ENCODE data around the gene TBC1D22A.
"Not testable (repeated sequence)": the region's sequence is repeated elsewhere in the genome, so short reads cannot be mapped to it uniquely, and the experiment has no call there.

Gene TBC1D22A

GRCh38 chr22:47165338-47166032 lies 403.0 kb downstream of the TBC1D22A start:
- no peak for DNase-seq

- DNase-seq, result no peak
These were observed 403.6 kb downstream of the TBC1D22A start for GRCh38 chr22:47166033-47166404.

GRCh38 chr22:47166446-47167016 lies 404.1 kb downstream of the TBC1D22A start:
- DNase-seq, result no peak

DNA sequence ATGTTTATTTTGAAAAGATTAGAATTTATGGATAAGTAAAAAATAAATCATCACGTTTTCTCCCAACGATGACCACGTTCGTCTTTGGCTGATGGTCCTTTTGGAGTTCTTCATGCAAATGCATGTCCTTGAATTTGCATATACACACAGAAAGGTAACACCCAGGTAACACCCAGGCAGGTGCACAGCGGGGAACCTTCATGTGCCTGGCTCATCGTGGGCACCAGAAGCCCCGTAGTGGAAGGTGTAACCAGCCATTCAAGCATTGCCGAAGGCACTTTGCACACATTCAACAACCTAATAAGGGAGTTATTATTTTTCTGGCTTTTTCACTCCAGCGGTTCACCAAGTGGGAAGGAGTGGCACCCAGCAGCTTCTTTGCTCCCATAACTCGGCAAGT lies 404.6 kb downstream of the TBC1D22A start:
- DNase-seq, result no peak

GRCh38 chr22:47167921-47168320 lies 405.5 kb downstream of the TBC1D22A start:
- DNase-seq, result not testable (repeated sequence)

DNA sequence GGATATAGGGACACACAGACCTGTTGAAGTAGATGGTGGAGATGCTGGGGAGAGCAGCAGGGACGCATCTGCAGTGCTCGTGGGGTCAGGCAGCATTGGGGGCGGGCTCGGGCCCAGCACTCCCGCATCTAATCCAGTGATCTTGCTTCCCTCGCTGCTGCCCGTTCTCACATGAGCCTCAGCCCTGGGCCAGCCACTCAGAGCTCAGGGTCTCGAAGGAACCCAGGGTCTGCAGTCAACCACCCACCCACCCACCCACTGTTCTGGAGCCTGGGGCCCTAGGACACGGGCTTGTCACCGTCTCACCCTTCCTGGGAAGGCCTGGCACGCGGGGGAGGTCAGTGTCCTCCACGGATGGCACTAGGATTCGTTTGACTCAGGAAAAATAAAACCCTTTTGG lies 406.0 kb downstream of the TBC1D22A start:
- no peak for DNase-seq

- no peak for DNase-seq
These were observed 406.7 kb downstream of the TBC1D22A start for GRCh38 chr22:47168900-47169800.

GRCh38 chr22:47169801-47170140 lies 407.3 kb downstream of the TBC1D22A start:
- DNase-seq, result no peak

GRCh38 chr22:47170511-47171440 lies 408.3 kb downstream of the TBC1D22A start:
- not testable (repeated sequence) for DNase-seq

DNA sequence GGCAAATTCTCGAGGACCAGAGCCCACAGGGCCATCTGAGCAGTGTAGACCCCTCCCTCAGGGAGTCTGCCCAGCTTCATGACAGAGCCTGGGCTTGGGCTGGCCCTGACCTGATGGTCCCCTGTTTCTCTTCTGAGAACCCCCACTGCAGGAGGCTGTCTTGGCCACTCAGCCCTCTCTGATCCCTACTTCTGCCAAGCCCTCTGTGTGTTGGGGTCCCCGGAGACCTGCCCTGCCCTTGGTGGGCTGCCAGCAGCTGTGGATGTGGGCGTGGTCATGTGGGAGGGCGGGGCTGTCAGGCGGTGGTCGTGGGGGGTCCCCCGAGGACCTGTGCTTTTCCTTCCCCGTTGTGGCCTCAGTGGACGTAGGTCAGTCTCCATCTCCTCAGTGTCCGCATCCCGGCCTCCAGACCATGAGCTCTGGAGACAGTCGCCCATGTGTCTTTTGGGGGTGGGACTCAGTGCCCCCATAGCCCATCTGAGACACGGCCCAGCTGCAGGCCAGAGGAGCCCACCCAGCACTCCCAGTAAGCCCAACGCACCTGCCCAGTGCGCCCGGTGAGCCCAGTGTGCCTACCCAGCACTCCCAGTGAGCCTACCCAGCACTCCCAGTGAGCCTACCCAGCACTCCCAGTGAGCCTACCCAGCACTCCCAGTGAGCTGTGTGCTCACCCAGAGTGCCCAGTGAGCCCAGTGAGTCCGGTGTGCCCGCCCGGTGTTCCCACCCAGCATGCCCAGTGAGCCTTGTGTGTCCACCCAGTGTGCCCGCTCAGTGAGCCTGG lies 409.2 kb downstream of the TBC1D22A start:
- no peak for DNase-seq

GRCh38 chr22:47172771-47173534 lies 410.5 kb downstream of the TBC1D22A start:
- DNase-seq, result no peak

GRCh38 chr22:47173535-47174021 lies 411.1 kb downstream of the TBC1D22A start:
- no peak for DNase-seq

DNA sequence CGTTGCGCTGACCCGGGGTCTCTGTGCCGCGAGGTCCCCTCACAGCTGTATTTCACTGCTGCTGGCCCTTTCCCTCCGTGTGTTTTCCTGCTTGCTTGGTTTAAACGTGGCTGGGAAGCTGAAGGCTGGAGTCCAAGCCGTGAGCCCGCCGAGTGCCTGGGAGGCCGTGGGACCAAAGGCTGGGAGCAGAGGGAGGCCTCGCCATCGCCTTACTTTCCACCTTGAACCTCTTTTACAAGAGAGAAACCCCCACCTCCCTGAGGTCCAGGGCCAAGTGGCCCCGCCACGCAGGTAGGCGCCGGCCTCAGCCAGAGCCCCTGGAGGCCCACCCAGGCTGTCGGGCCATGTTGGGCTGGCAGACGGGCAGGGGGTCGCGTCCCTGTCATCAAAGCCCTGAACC lies 411.6 kb downstream of the TBC1D22A start:
- no peak for DNase-seq

DNA sequence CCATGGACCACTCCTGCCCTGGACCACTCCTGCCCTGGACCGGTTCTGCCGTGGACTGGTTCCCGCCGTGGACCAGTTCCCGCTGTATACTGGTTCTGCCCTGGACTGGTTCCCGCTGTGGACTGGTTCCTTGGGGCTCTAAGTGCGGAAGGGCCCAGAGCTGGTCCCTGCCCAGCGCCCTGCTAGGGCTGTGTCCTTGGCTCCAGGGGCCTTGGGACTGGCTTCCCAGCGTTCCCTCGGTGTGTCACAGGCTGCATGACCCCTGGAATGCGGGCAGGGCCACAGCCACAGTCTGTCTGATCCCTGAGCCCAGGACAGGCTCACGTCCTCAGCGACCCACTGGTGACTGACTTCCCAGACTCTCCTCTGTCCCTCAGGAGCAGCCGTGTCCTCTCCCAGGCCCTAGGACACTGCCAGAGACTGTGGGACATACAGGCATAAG lies 412.2 kb downstream of the TBC1D22A start:
- DNase-seq, result no peak

DNA sequence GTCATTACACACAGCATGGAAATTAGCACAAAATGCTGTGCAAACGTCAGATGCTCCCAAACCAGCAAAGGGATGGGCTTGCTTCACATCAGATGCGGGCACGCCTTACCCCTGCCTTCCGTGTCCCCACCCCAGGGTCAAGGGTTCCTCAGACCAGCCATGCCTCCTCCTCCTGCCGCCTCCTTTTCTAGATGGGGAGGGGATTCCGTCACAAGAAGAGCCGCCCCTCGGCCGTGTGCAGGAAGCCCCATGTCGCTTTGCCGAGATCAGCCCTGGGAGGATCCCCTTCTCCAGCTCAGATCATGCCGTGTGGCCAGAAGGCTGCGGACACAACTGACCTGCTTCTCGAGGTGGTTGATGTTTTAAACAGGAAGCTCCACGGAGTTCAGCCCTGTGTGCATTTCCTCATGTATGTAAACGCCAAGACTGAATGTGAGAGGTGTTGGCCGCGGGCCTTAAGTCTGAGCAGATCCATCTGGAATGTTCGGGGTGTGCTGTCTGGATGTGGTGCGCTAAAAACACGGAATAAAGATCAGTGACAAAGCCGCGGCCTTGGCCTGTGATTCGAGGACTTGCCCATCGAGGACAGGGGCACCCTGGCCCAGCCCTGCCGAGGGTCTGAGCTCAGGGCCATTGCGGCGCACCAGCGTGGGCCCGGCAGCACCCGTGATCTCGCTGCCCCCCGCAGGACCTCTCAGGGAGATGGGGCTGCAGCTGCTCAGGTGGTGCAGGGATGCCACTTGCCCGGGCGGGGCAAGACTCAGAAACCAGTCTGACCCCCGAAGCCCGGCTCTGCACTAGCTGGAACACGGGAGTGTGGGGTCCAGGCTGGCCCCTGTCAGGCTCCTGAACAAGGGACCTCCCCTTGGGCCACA lies 412.9 kb downstream of the TBC1D22A start:
- DNase-seq, result no peak

- no peak for DNase-seq
These were observed 413.6 kb downstream of the TBC1D22A start for GRCh38 chr22:47176026-47176389.

DNA sequence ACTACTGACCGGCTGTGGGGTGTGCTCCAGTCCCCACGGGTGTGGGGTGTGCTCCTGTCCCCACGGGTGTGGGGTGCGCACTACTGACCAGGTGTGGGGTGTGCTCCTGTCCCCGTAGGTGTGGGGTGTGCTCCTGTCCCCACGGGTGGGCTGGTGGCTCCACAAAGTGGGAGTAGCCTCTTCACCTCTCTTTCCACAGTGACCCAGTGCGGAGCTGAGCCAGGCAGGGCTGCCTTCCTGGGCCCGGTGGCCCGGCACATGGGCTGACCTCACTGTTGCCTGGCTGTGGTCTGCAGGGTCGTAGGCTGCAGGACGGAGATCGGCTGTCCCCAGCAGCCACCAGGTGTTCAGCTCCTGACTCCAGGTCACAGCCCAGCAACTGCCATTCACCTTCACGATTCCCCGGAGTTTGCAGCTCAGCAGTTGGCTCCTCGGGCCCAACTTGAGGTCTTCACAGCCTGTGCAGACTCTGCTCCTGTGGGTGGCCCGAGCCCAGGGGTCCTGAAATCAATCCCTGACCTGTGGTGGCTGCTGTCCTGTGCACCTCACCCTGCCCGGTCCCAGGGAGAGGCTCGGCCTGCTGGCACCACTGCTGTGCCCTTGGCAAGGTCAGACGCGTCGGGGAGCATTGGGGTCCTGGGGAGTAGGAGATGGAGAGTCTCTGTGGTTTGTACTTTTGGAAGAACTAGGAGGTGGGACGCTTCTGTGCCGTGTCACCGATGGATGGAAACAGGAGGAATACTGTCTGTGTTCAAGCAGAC lies 414.3 kb downstream of the TBC1D22A start:
- DNase-seq, result no peak

DNA sequence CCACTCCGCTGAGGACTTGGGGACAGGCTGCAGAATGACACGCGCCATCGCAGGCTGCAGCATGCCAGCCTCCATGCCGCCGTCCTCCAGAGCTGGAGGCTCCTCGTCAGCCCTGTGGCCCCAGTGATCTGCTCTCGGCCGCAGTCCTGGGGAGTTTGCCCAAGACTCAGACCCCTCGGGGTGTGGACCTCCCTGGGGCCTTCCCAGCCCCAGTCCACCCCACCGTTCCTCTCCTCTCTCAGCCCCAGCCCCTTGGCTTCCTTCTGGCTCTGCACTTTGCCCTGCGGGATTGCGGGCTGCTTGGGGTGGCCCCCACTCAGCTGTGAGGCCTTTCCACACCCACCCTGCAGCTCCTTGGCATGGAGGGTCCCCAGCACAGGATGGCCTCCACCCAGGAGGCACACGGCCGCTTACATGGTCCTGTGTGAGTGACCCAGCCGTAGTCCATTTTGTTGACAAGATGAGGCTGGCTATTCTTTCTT lies 414.9 kb downstream of the TBC1D22A start:
- DNase-seq, result no peak

GRCh38 chr22:47178339-47178738 lies 415.9 kb downstream of the TBC1D22A start:
- no peak for DNase-seq

Measured in cortex of kidney (tissue), 1 donor.